Astrocyte (in vitro differentiated cells and primary cell): ENCODE data around the gene CORO6.

Source experiments
- EZH2 ChIP-seq: IDR thresholded peaks from 2 replicates; pipeline ENCODE4 v1.6.1; 2012; ENCODE audit warnings: mild to moderate bottlenecking, low read length, inconsistent platforms; ENCODE audit not compliant: insufficient read depth
- TF ChIP-seq, protein P1 (sequence below): IDR thresholded peaks from 2 replicates; pipeline ENCODE4 v1.5.1; 2011; ENCODE audit warnings: low read depth, mild to moderate bottlenecking, inconsistent platforms, low read length, moderate library complexity; ENCODE audit not compliant: insufficient read depth

- TF ChIP-seq, protein P1, sequence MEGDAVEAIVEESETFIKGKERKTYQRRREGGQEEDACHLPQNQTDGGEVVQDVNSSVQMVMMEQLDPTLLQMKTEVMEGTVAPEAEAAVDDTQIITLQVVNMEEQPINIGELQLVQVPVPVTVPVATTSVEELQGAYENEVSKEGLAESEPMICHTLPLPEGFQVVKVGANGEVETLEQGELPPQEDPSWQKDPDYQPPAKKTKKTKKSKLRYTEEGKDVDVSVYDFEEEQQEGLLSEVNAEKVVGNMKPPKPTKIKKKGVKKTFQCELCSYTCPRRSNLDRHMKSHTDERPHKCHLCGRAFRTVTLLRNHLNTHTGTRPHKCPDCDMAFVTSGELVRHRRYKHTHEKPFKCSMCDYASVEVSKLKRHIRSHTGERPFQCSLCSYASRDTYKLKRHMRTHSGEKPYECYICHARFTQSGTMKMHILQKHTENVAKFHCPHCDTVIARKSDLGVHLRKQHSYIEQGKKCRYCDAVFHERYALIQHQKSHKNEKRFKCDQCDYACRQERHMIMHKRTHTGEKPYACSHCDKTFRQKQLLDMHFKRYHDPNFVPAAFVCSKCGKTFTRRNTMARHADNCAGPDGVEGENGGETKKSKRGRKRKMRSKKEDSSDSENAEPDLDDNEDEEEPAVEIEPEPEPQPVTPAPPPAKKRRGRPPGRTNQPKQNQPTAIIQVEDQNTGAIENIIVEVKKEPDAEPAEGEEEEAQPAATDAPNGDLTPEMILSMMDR = no peak
- no peak for TF ChIP-seq EZH2
These were observed 17.7 kb upstream of the CORO6 start for GRCh38 chr17:29640413-29640812.
